LNCAP (cell line): ENCODE measurements around the gene CXCL1.

Source experiments
- CTCF ChIP-seq: fragments of 450-650 bp; IDR thresholded peaks from 2 replicates; pipeline ENCODE4 v1.5.1; 2017; ENCODE audit warnings: mild to moderate bottlenecking

CXCL1 gene

GRCh38 chr4:73862322-73862721 lies 6.9 kb upstream of the CXCL1 start:
- no peak for TF ChIP-seq CTCF

- TF ChIP-seq CTCF: peak; percentile 72
Observed at GRCh38 chr4:73864365-73864764, 4.8 kb upstream of the CXCL1 start.

GRCh38 chr4:73864961-73865360 lies 4.2 kb upstream of the CXCL1 start:
- no peak for TF ChIP-seq CTCF

- TF ChIP-seq CTCF: no peak
Observed at GRCh38 chr4:73865431-73866096, 3.6 kb upstream of the CXCL1 start.

- no peak for TF ChIP-seq CTCF
Observed at GRCh38 chr4:73866246-73866645, 2.9 kb upstream of the CXCL1 start.

GRCh38 chr4:73867783-73868182 lies 1.4 kb upstream of the CXCL1 start:
- TF ChIP-seq CTCF: no peak

GRCh38 chr4:73868206-73869129 lies 725 bp upstream of the CXCL1 start:
- no peak for TF ChIP-seq CTCF
